GM10847 (cell line): ENCODE data around the gene LUM.

ENCODE experiments used
- POLR2A ChIP-seq: IDR thresholded peaks from 2 replicates; pipeline ENCODE4 v1.6.1; 2011; ENCODE audit not compliant: insufficient read length; ENCODE audit errors: extremely low read depth

LUM gene

GRCh38 chr12:91061091-91061490, 50.2 kb downstream of the LUM start:
- TF ChIP-seq POLR2A: no peak

GRCh38 chr12:91059211-91059610, 52.1 kb downstream of the LUM start:
- no peak for TF ChIP-seq POLR2A

GRCh38 chr12:91058786-91059185, 52.5 kb downstream of the LUM start:
- no peak for TF ChIP-seq POLR2A

DNA sequence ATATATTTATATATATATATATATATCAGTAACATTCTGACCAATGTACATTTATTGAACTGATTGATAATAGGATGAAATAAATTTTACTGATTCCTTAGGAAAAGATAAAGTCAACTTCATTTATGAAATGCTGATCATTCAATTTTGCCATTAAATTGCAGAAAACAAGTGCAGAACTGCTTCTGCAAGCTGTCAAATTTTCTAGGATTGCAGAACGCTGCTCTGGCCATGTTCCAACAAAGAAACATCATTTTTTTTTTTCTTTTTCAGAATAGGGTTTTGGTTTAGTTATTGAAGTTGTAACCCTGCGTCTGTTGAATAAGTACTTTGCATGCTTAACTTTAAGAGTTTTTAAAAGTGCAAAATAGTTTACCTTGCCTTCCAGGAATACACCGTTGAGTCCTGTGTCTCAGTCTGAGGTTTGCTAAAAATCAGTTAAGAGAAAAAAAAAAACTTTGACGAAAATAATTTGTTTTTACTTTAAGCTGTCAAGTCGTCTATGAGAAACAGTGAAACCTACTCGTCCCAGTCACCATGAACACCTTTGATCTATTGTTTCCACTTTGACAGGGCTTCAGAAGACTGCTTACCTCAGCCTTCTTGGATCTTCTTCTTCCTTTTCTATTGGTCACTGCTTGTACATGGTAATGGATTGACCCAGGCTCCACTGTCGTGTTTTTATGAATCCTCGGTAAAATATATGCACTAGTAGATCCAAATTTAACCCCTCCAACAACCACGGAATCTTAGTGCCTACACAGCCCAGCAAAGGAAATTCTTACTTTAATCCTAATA, 53.7 kb downstream of the LUM start, which contains the start of gene KERA:
KERA (minus strand) TSS at position 657 of the 798 bp plus-strand sequence. CDS start 1,743 bp downstream, outside the sequence.
- no peak for TF ChIP-seq POLR2A

GRCh38 chr12:91056488-91056887, 54.8 kb downstream of the LUM start:
- no peak for TF ChIP-seq POLR2A

DNA sequence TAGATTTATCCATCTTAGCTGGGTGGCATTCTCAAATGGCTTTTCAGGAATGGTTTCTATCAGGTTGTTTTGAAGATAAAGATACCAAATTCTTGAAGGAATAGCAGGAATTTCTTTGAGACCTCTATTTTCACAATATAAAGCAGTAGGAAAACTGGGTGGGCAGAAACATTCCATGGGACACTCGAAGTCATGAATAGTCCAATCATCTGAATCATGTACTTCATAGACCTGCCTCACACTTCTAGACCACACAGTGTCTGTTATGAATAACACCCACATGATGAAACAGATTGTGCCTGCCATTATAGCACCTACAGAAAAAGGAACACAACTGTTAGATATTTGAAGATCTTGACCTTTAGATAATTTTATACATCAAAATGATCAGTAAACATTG, 55.3 kb downstream of the LUM start:
- no peak for TF ChIP-seq POLR2A

DNA sequence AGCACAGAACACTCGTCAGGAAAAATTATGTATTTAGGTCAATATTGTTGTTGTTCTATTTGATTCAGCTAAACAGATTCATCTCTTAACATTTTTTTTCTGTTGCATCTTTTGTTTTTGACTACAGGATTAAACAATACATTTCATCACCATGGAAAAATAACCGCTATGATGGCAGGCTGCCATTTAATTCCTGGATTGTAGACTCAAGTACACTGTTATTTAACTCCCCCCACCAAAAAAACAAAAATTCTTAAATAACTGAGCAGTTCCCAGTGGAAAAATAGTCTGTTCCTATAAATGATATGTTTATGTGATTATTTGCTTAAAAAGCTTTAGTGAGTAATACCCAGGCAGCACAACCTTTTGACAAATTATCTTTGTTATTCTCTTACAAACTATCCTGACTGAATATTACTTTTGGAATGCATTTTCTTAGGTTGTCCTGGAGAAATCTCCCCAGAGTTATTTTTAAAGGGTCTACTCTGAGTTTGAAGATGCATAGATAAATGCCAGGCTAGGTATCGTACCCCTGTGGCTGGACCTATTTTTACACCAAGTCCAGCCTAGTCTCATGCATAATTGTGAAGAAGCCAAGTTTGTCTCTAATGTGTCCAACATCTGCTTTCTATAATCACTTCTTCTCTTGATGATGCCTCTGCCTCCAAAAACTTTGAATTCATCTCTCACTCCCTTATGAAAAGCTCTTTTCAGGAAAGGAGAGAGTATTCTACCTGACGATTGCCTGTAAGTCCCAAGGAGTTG, 57.2 kb downstream of the LUM start:
- TF ChIP-seq POLR2A: no peak
